GM21381 (cell line): ENCODE results near the gene ELFN2.
"Not testable (repeated sequence)": the region's sequence is repeated elsewhere in the genome, so short reads cannot be mapped to it uniquely, and the experiment has no call there.

ENCODE experiments used
- ATAC-seq: cut with Tn5 transposase; IDR thresholded peaks from one replicate; pipeline ENCODE4 v1.9.1; 2021; ENCODE audit warnings: mild to moderate bottlenecking, moderate library complexity; ENCODE audit not compliant: unreplicated experiment

ELFN2 gene

DNA sequence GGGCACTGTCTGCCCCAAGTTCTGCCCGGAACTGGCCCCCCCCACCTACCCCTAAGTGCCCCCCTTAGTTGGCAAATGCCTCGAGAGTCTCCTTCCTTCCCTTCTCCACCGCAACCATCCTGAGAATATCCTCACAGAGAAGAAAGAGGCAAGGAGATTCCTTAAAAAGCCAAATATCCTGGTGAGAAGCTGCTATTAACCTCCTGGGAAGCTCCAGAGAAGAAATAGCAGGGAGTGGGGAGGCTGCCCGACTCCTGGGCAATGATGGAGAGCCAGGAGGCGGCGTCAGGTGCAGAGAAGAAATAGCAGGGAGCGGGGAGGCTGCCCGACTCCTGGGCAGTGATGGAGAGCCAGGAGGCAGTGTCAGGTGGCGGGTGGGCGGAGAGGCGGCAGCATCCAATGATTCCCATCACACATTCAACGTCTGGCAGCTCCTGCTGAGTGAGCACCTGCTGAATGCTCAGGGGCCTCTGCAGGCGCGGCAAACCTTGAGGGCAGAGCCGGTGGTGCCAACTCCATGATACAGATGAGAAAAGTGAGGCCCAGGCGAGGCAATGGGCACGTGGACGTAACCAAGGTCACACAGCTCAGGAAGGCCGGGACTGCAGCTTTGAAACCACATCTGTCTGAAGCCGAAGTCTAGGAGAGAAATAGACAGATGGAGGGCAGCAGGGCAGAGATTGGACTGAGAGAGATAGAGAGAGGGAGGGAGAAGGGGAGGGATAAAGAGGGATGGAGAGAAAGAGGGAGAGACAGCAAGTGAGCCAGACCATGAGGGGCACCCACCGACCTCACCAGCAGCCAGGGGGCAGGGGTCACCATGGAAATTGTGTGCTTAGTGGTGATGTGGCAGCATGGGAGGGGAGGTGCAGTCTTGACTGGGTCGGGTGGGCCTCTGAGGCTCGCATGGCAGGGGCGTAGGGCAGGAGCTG is 86.7 kb downstream of the ELFN2 start:
- ATAC-seq: no peak

DNA sequence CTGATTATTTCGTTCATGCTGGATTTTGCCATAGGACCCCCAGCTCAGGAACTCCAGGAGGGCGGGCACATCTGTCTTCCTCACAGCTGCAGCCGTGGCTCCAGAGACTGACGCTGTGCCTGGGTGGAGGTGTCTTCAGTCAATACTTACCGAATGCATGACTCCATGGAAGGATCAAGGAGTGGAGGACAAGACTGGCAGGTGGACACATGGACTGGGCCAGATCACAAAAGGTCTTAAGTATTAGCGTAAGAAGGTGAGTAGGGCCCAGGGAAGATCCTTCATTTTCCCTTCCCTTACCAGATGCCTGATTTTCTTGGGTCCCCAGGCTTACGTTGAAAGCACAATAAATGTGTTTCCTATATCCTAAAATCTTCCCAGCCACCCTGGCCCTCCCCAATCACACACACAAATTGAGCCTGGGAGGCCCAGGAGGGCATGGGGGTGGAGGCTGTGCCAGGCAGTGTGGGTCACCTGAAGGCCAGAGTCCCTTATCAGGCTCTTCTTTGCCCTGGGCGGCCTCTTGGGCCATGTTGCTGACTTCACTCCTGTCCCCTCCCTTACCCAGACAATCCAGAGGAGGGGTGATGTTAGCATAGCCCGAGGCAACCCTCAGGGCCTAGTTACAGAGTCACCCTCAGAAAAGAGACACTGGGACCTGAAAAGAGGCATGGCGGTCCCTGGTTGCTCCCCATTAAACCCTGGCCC is 88.6 kb downstream of the ELFN2 start:
- ATAC-seq: no peak

DNA sequence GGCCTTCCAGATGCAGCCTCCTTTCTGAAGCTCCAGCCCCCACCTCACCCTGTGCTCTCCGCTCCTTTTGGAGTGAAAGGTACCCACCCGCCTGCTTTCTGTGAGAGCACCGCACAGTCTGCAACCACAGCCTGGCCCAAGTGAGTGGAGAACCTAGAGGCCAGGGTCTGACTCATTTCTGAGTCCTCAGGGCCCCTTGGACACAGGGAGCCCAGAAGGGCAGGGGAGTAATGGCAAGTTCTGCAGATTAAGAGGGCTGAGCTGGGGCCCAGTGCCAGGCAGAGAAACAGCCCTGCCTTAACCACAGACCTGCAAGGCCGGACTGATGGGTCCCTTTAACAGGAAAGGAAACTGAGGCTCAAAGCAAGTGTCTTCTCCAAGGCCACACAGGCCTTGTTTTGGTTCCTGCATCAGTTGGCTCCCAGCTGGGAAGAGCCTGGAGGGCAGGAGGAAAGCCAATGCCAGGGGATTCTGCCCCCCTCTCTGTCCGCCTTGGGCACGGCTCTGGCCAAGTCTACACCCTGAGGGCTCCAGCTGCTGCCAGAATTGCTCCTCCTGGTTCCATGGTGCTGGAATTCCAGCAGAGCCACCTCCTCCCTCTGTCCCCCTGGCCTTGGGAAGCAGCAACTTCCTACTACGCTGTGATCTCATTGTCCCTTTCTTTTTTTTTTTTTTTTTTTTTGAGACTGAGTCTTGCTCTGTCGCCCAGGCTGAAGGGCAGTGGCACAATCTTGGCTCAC is 89.9 kb downstream of the ELFN2 start:
- ATAC-seq: no peak

DNA sequence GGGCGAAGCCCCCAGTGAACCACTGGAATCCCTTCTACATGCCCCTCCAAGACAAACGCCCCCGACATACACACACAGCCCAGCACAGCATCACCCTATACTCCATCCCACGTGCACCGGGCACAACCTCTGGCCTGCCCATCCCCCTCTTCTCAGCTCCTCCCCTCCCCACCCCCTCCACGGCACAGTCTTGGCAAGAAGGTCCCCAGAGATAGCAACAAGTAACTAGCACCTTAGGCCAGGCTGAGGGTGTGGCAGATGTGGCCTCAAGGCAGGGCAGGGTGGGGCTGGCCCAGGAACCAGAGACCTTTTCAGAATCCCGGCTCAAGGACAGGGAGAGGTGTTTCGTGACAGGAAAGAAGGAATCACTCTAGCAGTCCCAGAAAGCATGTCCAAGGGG is 90.7 kb downstream of the ELFN2 start:
- no peak for ATAC-seq

DNA sequence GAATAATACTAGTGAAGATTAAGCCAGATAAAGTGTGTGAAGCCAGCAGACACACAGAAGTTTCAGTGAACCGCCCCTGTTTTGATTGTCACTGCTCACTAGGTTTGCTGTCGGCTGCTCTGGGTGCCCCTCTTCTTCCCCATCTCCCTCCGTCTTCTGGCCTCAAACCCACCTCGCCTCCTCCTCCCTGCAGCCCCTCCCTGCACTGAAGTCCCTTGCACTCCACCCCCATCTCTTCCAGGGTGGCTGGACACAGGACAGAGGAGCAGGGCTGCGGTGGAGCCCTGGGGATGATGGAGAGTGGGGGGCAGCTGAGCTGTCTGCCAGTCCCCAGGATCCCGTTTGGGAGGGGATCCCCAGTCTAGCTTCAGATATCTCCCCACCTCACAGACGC is 91.5 kb downstream of the ELFN2 start:
- ATAC-seq: no peak

DNA sequence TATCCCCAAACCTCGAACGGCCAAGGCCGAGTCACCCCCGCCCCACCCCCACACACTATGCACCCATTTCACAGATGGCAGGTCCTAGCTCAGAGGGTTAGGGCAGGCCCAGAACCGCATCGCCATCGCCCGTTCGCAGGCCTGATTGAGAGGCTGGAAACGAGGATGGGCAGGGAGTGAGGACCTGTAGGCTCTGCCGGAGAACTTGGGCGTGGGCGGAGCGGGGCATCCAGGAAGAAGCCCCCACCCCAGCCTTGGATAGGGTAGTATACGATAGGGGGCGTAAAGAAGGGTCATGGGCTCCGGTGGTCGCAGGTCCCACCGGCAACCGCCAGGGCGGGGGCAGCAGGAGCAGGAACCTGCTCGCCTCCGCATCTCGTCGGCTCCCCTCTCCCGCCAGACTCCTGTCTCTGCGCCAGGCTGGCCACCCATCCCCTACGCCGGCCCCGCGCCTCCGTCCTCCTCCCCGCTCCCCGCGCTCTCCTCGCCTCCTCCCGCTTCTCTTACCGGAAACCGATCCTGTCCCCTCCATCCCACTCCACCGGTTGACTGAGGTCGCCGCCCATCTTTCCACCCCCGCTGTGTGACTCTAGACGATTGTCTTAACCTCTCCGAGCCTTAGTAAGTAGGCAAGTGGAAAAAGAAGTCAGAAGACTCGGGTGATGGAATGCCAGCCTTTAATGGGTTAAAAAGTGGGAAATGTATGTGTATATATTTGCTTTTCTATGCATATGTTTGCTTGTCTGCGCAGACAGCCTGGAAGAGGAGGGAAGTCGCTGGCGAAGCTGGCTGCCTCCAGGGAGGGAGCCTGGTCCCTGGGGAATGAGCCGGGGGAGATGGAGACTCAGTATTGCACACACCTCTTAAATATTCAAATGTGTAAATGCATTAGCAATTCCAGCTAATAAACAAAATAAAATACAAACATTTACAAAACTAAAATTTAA is 92.1 kb downstream of the ELFN2 start:
- no peak for ATAC-seq

DNA sequence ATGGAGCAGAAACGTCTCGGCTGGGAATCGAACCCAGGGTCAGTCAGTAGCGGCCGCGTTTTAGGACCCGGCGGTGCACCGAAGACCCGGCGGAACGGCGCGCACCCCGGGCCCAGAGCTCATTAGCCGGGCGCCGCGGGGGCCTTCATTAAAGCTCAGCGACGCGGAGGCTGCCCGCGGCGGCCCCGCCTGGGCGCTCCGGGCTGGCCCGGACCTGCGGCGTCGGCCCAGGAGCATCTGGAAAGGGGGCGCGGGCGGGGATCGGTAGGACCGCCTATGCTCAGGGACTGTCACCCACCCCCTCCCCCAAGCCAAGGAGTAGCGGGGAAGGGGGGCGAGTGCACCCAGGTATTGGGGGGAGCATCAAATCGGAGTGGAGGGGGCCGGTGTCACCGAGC is 92.8 kb downstream of the ELFN2 start:
- ATAC-seq: no peak

DNA sequence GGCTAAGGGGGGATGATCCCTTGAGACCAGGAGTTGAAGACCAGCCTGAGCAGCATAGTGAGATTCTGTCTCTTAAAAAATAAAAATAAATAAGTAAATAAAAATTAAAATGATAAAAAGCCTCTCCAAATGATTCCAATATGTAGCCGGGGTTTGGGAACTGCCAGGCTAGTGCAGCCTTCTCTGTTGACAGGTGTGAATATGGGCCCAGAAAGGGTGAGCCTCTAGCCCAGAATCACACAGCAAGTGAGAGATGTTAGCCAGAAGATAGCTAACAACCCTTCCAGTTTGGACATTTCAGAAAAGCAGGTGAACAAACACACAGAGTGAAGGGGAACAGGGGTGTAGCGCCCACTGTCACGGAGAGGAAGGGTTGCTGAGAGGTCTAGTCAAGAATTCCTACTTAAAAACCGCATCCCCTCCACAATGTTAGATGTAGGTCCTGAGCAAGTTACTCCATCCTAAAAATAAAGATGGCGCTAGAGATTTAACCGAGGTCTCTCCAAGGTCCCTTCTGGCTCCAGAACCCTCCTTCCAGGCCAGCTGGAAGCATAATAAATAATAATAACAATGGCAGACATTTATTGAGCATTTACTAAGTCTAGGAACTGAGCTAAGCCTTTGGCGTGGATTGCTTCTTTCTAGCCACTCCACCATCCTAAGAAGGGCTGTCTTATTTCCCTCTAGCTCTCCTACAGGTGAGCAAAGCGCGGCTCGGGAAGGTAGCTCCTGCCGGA is 93.4 kb downstream of the ELFN2 start:
- ATAC-seq: no peak

DNA sequence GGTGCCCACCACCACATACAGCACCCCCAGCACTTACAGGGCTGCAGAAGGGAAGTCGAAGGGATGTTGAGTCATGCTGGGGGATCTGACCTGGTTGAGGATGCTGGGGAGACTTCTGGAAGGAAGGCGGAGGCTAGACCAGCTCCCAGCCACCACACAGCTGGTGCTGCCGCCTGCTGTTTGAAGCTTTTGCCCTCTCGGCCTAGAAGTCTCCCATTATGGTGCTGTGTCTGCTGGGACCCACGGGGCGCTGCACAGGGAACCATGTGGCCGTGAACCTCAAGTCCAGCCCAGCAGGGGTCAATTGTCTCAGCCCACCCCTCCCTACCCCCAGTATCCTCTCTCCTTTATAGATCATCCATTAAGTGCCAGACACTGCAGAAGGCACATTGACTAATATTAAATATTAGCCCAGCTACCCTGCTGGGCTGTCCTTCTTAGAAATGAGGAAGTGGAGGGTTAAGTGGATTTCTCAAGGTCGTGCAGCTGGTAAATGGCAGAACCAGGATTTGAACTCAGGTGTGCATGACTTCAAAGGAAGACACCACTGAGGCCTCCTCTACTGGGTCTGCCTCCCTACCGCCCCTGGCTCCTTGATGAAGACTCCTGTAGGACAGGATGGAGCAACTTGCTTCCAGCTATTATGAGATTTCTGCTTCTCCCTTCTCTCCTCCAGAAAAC is 95.3 kb downstream of the ELFN2 start:
- no peak for ATAC-seq

DNA sequence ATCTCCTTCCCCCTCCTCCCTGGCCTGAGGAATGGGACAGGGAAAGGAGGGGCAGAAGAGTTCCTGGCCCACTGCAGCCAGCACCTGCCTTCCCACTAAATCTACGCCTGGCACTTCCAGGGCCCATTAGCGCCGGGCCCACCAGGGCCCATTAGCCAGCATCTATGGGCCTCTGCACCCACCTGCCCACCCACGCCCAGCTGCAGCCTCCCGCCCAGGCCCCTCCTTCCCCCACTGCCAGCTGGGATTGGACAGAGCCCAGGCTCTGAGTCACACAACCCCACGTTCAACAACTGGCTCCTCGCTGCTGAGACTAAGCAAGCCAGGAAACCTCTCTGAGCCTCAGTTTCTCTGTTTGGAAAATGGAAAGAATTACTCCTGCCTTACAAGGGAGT is 96.2 kb downstream of the ELFN2 start:
- ATAC-seq: no peak

DNA sequence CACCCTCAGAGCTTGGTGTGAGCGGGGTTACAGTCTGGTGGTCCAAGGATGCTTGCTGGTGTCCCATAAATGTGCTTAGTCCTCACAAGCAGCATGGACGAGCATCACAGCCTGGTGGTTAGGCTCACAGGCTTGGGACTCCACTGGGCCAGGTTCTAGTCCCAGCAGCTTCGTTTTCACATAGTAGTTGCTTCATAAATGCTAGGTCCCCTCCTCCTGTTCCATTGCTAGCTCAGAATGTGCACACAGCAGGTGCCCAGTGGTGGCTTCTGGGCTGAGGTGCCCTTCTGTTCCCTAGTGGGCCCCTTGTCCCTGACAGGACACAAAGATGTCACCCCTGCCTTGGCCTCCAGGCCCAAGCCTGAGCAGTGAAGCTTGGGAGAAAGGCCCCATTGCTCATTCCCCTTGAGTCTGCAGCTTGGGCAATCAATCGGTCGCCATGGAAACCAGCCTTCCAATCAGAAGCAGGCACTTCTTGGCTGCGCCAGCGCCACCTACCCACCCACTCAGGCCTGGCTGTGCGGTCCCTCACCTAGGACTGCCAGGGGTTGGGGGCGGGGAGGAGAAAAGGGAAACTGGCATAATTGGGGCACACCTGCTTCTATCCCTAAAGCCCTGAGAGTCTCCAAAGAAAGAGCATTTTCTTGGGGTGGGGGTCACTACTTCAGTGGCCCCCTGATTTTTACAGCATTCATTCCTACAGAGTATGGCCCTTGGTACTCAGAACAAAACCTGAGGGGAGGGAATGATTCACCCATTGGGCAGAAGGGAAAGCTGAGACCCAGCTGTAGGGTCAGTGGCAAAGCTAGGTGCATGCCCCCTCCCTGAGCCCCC is 96.9 kb downstream of the ELFN2 start:
- ATAC-seq: no peak

DNA sequence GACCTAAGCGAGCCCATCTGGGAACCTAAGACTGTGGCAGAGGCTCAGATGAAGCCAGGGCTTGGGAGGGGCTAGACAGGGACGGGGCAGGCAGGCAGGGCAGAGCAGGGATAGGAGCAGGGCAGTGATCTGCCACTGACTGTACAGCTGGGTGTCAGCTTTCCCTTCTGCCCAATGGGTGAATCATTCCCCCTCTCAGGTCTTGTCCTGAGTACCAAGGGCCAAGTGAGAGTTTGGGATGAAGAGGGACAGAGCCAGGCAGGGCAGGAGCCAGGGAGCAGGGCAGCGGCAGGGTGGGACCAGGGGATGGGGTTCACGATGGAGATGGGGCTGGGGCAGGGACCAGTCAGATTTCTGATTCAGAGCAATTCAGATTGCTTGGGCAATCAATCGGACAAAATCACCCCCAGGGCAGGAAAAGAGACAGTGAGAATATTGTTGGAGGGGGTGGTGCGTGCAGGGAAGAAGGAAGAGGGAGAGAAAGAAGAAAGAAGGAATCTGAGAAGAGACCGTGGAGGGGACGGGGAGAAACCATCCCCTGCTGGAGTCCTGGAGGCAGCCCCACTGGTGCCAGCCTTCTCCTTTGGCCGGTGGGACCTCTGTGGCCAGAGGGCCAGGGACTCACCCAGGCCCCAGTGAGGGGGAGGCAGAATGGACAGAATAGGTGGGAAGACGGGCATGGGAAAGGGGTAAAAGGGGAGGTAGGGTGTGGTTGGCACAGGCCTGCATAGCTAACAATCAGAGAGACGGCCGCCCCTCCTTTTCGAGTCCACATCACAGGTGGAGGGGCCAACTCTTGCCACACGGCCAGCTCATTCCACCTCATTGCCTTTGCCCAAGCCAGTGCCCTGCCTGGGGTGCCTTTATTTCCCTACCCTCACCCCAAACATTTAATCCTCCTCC is 97.8 kb downstream of the ELFN2 start:
- ATAC-seq: no peak

DNA sequence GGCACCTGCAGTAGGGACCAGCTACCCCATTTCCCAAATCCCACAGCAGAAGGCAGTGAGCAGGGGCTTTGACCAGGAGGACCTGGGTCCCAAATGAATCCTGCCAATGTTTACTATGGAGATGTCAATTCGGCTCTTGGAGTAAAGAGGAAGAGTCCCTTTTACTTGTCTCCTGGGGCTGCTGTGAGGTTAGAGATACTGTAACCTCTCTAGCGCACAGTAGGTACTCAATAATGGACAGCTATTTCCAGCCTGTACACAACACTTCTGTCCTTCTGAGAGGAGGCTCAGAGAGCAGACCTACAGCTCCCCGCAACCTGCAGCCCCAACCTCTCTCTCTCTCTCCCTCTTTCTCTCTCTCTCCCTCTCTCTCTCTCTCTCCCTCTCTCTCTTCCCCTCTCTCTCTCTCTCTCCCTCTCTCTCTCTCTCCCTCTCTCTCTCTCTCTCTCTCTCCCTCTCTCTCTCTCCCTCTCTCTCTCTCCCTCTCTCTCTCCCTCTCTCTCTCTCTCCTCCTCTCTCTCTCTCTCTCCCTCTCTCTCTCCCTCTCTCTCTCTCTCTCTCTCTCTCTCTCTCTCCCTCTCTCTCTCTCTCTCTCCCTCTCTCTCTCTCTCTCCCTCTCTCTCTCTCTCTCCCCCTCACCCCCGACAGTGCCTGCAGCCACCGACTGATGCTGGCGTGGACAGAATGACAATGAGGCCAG is 98.6 kb downstream of the ELFN2 start:
- ATAC-seq: not testable (repeated sequence)

DNA sequence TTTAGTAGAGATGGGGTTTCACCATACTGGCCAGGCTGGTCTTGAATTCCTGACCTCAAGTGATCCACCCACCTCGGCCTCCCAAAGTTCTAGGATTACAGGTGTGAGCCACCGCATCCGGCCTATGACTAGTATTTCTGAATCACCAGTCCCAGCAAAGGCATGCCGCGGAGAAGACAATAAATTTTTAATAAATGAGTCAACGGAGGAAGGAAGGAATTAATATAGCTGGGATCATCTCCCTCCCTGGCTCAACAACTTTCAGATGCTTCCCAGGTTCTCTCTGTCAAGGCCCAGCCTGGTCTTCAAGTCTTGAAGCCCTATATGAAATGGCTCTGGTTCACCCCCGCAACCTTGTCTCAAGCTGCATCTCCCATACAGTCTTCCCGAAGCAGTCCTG is 99.3 kb downstream of the ELFN2 start:
- no peak for ATAC-seq

DNA sequence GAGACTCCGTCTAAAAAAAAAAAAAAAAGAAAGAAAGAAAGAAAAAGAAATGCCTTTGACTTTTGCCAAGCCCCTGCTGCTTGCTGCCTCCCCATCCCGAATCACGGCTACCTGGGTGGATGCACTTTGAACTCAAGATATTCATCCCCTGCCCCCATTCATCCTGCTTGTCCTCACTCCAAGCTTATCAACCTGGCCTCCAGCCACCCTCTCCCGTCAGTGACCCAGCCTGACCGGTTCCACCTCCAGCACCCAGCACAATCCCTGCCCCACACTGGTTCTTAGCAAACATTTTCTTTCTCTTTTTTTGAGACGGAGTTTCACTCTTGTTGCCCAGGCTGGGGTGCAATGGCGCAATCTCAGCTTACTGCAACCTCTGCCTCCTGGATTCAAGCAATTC is 100.6 kb downstream of the ELFN2 start:
- no peak for ATAC-seq

DNA sequence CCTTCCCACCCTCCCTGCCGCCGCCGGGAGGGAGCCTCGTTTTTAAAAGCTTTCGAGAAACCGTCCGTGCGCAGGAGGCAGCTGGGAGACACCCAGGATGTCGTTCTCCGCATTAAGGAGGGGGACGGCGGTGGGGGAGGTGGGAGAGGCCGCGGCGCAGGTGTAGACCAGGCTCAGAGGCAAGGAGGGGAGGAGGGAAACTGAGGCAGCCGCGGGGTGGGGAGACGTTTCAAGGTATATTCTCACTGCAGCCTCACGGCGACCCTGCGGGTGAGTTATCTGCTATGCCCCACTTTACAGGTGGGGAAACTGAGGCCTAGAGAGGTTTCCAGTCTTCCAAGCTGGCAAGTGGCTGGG is 102.3 kb downstream of the ELFN2 start:
- no peak for ATAC-seq
